ENCODE data around the gene PTCH2. TPM values are rescaled to one million over a fixed set of nuclear protein-coding genes. Genes with fewer than 3 reads are reported as not detected.

Gene PTCH2
- total RNA-seq, 6 experiments from 2014 or later: 0.37 to 0.81 (median 0.61) TPM

GRCh38 chr1:44775078-44775929, 67.7 kb downstream of the PTCH2 start, which contains the start of gene RPS8:
TSS of gene RPS8 (plus strand) at chr1:44775540. CDS start at chr1:44775597, 57 bp downstream.
- Mint-ChIP-seq H3K9me3 (no peaks in the 10 kb centered on the region), H3K36me3 (ENCODE audit: low read depth) (peaks cover 44% of the 10 kb centered on the region)
- TF ChIP-seq CTCF (IDR thresholded peaks at IDR 0.05): no peak

More at GRCh38 chr1:44775078-44775929, 67.7 kb downstream of the PTCH2 start, which contains the start of gene RPS8:
- Mint-ChIP-seq H3K27me3 (ENCODE audit: insufficient read depth) (peaks cover 9% of the 10 kb centered on the region), H3K27ac (peak within 1 kb of the TSS; percentile 97), H3K4me1 (ENCODE audit: low read depth) (peaks cover 34% of the 10 kb centered on the region), H3K4me3 (peak within 1 kb of the TSS; percentile 93)
- DNase-seq: peak; percentile 87

Other genes with a start within 250 kb of the PTCH2 start
- gene TMEM53, start 168.8 kb downstream of the PTCH2 start, total RNA-seq (2021; fragmentation: NEBNext Ultra II Directional; extraction: Animal tissue kit (Norgen Biotek cat#: 25700)): 1 to 10 TPM; 3.2 to 5.0 (median 4.4) TPM
- gene ARMH1, start 168.5 kb downstream of the PTCH2 start, total RNA-seq (2021; fragmentation: NEBNext Ultra II Directional; extraction: Animal tissue kit (Norgen Biotek cat#: 25700)): under 1 TPM in 4 of 6 experiments, not detected in 2; 0.14 to 0.41 (median 0.32) TPM
- gene RNU5D-1, start 112.1 kb downstream of the PTCH2 start, total RNA-seq (2021; fragmentation: NEBNext Ultra II Directional; extraction: Animal tissue kit (Norgen Biotek cat#: 25700)): not detected
- 10 to 100 TPM; 15.6 to 48.5 (median 43.3) TPM for gene KIF2C, start 103.4 kb downstream of the PTCH2 start, total RNA-seq (2021; fragmentation: NEBNext Ultra II Directional; extraction: Animal tissue kit (Norgen Biotek cat#: 25700))
- gene RPS8, start 67.7 kb downstream of the PTCH2 start, total RNA-seq (2021; fragmentation: NEBNext Ultra II Directional; extraction: Animal tissue kit (Norgen Biotek cat#: 25700)): 1,000 to 10,000 TPM; 1,518 to 1,745 (median 1,633) TPM
- under 1 TPM; 0.09 to 0.23 (median 0.12) TPM for gene BEST4, start 55.1 kb downstream of the PTCH2 start, total RNA-seq (2021; fragmentation: NEBNext Ultra II Directional; extraction: Animal tissue kit (Norgen Biotek cat#: 25700))
- 10 to 100 TPM; 37.1 to 44.6 (median 39.2) TPM for gene PLK3, start 42.9 kb downstream of the PTCH2 start, total RNA-seq (2021; fragmentation: NEBNext Ultra II Directional; extraction: Animal tissue kit (Norgen Biotek cat#: 25700))
- gene DYNLT4, start 35.9 kb downstream of the PTCH2 start, total RNA-seq (2021; fragmentation: NEBNext Ultra II Directional; extraction: Animal tissue kit (Norgen Biotek cat#: 25700)): under 1 TPM in 1 of 6 experiments, not detected in 5; 0.46 TPM
- gene BTBD19, start 34.7 kb downstream of the PTCH2 start, total RNA-seq (2021; fragmentation: NEBNext Ultra II Directional; extraction: Animal tissue kit (Norgen Biotek cat#: 25700)): 10 to 100 TPM; 12.2 to 21.4 (median 13.9) TPM
- 10 to 100 TPM; 39.2 to 45.5 (median 44.1) TPM for gene EIF2B3, start 143.3 kb upstream of the PTCH2 start, total RNA-seq (2021; fragmentation: NEBNext Ultra II Directional; extraction: Animal tissue kit (Norgen Biotek cat#: 25700))
- gene HECTD3, start 168.1 kb upstream of the PTCH2 start, total RNA-seq (2021; fragmentation: NEBNext Ultra II Directional; extraction: Animal tissue kit (Norgen Biotek cat#: 25700)): 10 to 100 TPM; 27.8 to 33.3 (median 31.5) TPM
- 100 to 1,000 TPM; 121 to 137 (median 128) TPM for gene UROD, start 169.0 kb upstream of the PTCH2 start, total RNA-seq (2021; fragmentation: NEBNext Ultra II Directional; extraction: Animal tissue kit (Norgen Biotek cat#: 25700))